Measurements from ENCODE around the gene ADCY1.

Gene ADCY1

DNA sequence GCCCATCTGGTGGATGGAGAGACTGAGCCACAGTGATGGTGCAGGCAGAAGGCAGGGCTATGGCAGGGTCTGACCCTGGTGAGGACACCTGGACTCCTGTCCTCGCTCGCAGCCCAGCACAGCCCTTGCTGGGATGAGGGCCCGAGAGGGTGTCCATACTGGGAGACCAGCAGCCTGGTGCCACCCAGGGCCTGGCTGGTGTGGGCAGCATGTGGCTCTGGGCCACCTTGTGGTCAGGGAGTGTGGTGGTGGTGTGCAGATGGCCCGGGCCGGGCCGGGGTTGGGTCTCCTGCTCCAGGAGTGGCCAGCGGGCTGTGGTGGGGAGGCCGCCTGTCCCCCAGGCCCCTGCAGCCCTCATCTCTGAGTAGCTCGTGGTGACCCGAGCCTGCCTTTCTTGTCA lies 14.9 kb downstream of the ADCY1 start:
- H3K4me3 ChIP-seq (ENCODE audit: low read depth, low read length) = no peak overlapping the region
- TF ChIP-seq, protein P1, sequence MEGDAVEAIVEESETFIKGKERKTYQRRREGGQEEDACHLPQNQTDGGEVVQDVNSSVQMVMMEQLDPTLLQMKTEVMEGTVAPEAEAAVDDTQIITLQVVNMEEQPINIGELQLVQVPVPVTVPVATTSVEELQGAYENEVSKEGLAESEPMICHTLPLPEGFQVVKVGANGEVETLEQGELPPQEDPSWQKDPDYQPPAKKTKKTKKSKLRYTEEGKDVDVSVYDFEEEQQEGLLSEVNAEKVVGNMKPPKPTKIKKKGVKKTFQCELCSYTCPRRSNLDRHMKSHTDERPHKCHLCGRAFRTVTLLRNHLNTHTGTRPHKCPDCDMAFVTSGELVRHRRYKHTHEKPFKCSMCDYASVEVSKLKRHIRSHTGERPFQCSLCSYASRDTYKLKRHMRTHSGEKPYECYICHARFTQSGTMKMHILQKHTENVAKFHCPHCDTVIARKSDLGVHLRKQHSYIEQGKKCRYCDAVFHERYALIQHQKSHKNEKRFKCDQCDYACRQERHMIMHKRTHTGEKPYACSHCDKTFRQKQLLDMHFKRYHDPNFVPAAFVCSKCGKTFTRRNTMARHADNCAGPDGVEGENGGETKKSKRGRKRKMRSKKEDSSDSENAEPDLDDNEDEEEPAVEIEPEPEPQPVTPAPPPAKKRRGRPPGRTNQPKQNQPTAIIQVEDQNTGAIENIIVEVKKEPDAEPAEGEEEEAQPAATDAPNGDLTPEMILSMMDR (IDR thresholded peaks at IDR 0.05; ENCODE audit: control insufficient read depth, extremely low read depth, insufficient read depth) = no peak
- DNase-seq (ENCODE audit: low read depth) = no peak

DNA sequence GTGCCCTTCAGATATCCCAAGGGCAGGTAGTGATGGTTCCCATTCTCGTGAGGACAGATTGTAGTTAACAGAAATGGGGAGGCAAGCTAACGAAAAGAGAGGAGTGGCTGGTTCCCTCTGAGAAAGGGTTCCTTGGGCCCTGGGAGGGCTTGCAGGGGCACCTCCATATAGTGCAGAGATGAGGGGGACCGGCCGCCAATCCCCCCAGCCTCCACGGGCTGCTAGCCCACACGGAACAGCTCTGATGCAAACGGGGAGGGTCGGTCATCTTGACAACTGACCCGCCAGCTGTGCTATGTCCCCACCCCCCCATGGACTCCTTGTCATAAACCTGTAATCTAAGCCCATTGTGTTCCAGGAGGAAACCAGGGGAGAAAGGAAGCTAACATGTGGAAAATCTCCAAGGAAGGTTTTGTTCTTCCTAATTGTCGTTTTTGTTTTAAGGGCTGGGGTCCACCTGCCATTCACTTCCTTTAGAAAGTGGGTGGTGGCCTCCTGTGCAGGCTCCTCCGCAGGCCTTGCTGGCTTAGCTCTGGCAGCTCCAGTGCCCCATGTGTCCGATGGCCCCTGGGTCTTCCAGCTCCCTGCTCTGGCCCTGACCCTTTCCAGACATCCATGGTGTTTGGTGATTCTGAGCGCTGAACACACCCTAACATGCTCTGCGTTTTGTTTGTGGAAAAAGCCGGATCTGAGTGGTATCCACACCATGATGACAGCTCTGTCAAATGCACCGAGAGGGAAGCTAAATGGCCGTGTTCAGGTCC lies 15.9 kb downstream of the ADCY1 start:
- no peak for DNase-seq (ENCODE audit: low read depth)
- TF ChIP-seq, protein P1 (IDR thresholded peaks at IDR 0.05; ENCODE audit: control insufficient read depth, extremely low read depth, insufficient read depth) = no peak
- no peak overlapping the region for H3K4me3 ChIP-seq (ENCODE audit: low read depth, low read length)

DNA sequence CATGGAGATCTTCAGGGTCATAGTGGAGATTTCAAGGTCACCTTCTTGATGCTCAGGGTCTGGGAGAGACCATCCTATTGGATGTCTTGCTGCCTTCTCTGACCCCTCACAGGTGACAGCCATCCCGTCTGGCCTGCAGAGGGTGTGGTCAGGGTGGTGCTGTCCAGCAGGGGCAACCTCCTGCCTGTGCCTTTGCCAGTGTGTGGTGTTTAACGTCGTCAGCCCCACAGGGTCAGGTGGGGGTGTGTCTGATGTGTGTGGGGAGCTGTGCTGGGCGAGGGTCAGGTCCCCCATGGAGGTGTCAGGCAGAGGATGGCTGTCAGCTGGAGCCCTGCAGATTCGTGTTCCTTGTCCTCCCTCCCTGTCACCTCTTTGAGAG lies 16.5 kb downstream of the ADCY1 start:
- no peak for DNase-seq (ENCODE audit: low read depth)
- H3K4me3 ChIP-seq (ENCODE audit: low read depth, low read length) = no peak overlapping the region
- TF ChIP-seq, protein P1 (IDR thresholded peaks at IDR 0.05; ENCODE audit: control insufficient read depth, extremely low read depth, insufficient read depth) = no peak

DNA sequence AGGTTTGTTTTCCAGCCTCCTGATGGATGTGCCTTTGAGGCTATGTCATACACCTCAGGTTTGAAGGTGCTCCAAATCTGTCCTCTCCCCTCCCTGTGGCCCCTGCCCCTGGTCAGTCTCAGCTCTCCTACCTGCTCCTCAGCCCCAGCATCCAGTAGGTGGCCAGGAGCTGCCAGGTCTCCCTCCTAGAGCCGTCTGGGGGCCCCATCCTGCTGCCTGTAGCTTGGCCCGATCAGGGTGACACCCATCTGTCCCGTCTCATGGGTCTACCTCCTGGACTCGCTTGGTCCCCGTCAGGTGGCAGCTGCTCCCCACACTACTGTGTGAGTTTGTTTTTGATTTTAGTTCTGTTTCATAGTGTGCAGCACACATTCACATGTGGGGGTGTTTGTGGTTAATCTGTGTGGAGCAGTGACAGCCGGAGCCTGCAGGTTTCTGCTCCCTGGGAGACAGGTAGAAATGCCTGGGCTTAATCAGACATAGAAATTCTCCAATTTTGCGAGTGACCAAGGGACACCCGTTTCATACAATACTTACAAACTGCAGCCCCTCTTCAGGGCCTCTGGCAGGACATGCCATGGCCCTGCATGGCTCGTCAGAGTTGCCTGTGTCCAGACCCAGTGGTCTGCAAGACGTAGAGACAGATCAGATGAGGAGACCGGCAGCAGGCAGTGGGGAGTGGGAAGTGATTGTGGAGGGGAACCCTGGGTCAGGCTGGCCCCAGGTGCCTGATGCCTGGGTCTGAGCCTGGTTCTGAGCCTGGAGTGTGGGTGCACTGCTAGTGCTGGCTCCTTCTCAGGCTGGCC lies 17.1 kb downstream of the ADCY1 start:
- H3K4me3 ChIP-seq (ENCODE audit: low read depth, low read length) = no peak overlapping the region
- no peak for DNase-seq (ENCODE audit: low read depth)
- TF ChIP-seq, protein P1 (IDR thresholded peaks at IDR 0.05; ENCODE audit: control insufficient read depth, extremely low read depth, insufficient read depth) = no peak

DNA sequence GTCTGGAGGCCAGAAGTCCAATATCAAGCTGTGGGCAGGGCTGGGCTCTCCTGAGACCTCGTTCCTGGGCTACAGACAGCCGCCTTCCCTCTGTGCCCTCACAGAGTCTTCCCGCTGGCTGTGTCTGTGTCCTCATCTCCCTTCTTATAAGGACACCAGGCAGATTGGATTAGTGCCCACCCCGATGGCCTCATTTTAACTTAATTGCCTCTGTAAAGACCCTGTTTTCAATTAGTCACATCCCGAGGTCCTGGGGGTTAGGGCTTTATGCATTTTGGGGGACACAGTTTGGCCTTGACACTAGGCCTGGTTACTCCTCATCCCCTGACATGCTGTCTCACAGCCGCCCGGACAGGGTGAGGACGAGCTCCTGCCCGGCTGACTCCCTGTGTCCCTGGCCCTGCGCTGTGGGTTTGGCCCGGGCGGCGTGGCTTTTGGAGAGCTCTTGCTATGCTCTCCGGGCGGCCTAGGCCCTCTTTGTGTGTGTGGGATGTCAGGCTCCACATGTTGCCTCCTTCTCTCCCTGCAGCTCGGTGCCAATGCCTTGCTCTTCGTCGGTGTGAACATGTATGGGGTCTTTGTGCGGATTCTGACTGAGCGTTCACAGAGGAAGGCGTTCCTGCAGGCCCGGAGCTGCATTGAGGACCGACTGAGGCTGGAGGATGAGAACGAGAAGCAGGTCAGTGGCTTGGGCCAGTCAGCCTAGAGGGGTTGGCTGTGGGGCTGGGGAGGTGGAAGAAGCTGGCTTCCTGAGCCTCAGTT lies 18.2 kb downstream of the ADCY1 start:
- TF ChIP-seq, protein P1 (IDR thresholded peaks at IDR 0.05; ENCODE audit: control insufficient read depth, extremely low read depth, insufficient read depth) = no peak
- DNase-seq (ENCODE audit: low read depth) = no peak
- no peak overlapping the region for H3K4me3 ChIP-seq (ENCODE audit: low read depth, low read length)

DNA sequence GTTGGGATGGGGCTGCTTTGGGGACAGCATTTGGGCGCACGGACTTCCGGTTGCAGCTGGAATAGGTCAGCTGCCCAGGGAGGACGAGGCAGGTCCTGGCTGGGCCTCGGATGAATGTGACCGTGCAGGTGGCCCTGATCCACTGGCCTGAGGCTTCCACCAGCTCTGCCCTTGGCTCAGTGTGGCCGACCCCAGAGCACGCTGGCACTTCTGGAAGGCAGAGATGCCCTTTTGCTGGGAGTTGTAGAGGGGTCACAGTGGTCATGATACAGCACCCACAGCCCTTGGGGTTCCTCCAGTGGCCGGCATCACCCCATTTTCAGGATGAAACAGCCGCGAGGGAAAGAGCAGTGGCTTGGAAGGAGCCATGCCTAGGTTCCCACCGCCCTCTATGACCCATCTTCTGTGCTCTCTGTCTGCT lies 19.0 kb downstream of the ADCY1 start:
- no peak for DNase-seq (ENCODE audit: low read depth)
- no peak overlapping the region for H3K4me3 ChIP-seq (ENCODE audit: low read depth, low read length)
- TF ChIP-seq, protein P1 (IDR thresholded peaks at IDR 0.05; ENCODE audit: control insufficient read depth, extremely low read depth, insufficient read depth) = no peak
